ENCODE data around the gene TBC1D14.

- TF ChIP-seq ZC3H10 (CRISPR knock-in tag; IDR thresholded peaks at IDR 0.05) = no peak
- no peak for TF ChIP-seq TOX (CRISPR knock-in tag; IDR thresholded peaks at IDR 0.05; ENCODE audit: borderline replicate concordance)
- no peak for TF ChIP-seq ZFP3 (CRISPR knock-in tag; IDR thresholded peaks at IDR 0.05)
Observed at GRCh38 chr4:6986072-6986780, 76.6 kb downstream of the TBC1D14 start.
